TTC549 (cell line): ENCODE results near the gene CDK15.
"Not testable (repeated sequence)": the region's sequence is repeated elsewhere in the genome, so short reads cannot be mapped to it uniquely, and the experiment has no call there.

ENCODE experiments used
- FAIRE-seq: peaks from 2 replicates; lab custom pipeline; 2012; peaks lifted over from hg19 to GRCh38; lab: Jason Lieb, UNC

Gene CDK15

DNA sequence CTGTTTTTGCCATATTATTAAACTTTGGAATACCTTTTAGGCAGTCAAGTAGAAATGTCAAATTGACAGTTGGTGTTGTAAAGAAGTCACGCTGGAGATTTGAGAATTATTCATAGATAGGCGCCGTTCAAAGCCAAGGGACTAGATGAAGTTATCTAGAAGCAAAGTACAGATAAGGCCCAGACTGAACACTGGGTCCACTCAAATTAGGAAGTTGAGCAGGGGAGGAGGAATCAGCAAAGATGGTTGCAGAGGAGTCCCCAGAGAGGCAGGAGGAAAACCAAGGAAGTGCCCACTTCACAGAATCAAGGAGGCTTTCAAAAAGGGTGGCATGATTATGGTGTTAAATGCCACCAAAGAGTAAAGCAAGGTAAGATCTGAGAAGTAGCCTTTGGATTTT lies 16.0 kb upstream of the CDK15 start:
- no peak for FAIRE-seq

DNA sequence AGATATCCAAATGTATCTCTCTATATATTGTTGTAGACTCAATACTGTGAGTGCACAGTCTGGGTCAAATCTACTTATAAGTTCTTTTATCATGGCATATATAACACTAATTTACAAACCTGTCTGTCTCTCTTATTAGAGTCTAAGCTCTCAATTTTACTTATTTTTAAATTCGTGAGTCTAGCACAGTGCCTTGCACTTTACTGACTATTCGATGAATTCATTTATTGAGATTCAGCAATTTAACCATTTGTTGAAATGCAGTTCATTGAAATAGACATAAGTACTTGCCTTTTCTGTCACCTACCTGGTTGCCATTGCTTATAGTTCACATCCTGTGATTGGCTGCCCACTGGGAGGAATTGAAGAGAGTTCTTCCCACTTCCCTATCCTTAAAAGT lies 15.3 kb upstream of the CDK15 start:
- no peak for FAIRE-seq

DNA sequence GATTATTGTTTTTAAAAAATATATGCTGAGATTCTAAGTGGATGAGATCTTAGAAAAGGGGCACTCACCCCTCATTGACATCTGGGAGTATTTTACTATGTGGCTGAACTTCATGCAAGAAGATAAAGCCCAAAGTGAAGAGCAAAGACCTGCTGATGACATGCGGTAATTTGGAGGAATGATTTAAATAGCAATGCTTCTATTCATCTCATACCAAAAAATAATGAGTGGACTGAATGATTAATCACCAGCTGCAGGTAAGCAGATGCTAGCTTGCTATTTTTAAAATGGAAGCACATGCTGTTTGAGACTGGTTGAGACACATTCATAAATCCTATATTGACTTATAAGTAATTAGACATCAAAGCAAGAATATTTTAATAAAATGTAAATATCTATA lies 12.7 kb upstream of the CDK15 start:
- no peak for FAIRE-seq

DNA sequence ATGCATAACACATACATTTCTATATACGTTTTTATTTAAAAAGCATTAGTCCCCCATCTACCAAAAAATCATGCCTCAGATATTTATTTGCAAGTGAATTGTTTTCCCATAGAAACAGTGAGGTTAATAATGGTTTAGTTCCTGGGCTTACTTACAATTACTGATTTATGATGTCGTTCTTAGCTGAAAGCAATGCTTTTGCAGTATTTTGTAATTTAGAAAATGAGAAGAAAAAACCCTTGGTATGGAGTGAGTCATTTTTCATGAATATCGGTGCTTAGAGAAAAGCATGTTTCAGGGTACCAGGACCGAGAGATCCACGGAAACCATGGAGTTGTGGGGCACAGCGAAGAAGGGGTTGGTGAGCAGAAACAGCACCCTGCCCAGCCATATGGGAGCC lies 12.0 kb upstream of the CDK15 start:
- no peak for FAIRE-seq

DNA sequence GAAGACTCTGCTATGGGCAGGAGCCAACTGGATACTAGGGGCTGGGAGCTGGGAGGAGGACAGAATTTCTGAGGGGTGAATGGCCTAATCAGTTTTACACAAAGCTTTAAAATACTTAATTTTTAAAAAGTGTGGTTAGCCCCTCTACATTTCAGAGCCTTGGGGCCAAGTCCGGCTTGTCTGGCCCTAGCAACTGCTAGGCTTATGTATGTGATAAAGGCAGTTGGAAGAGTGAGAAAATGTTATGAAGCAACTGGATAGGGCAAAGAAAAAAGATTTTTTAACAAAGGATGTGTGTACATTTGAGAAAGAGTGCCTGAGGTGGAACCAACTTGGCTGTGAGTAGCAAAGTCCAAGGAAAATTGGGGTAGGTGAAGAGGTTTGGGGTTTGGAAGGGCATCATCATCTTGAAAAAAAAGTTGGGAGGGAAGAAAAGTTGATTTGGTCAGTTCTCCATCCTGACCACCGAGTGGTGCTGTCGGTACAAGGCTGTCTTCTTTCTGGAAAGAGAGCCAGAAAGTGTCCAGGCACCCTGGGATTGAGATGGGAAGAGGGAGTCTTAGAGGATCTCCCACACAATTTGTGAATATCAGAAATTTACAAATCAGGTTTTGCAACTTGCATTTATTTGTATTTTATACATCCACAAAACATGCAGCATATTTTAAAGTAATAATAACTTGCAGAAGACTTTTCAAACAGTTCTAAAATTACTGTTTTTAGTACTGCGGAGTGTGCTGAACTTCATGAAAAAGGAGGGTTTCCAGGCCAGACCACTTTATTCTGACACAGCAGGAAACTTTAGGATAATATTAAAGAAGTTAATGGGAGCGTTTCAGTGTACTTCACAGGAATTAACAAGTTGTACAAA lies 10.5 kb upstream of the CDK15 start:
- FAIRE-seq, result peak; percentile 46

DNA sequence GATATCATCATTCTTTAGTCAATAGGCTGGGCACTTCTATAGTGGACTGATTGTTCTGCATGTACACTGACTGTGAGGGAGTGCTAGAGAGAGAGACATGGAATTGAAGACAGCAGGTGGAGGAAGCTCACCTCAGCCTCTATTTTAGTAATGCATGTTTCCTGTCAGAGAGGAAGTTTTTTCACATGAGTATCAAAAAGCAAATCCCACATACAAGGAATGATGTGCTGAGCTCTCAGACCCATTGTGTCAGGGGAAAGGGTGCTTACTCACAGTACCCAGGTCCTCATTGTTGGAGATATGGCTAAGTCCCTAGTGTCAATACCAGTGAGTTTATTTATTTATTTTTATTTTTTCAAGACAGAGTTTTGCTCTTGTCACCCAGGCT lies 9.9 kb upstream of the CDK15 start:
- no peak for FAIRE-seq

DNA sequence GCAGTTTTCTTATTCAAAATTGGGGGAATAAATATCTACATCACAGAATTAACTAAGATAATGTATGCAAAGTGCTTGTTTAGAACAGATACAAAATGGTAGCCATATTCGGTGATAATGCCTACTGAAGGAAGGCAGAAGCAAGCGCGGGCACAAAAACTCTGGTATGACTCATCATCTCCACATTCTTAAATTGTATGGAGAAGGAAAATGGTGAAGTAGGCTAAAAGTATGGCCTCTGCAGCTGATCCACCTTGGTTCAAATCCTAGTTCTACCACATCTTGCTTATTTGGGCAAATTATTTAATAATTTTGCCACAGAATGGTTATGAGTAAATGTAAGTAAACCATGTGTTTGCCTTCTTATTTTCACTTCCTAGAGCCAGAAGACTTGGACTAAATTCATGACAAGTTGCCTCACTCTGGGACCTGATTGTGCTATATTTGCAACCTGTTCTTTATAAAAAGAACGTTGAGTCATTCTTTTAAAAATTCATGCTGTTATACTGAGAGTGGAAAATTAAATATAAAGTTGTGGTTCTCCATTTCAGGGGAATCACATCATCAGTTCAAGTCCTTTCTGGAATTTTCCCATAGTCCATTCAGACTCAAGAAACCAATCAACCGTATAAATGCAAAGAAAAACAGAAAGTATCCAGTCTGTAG lies 9.0 kb upstream of the CDK15 start:
- FAIRE-seq, result no peak

DNA sequence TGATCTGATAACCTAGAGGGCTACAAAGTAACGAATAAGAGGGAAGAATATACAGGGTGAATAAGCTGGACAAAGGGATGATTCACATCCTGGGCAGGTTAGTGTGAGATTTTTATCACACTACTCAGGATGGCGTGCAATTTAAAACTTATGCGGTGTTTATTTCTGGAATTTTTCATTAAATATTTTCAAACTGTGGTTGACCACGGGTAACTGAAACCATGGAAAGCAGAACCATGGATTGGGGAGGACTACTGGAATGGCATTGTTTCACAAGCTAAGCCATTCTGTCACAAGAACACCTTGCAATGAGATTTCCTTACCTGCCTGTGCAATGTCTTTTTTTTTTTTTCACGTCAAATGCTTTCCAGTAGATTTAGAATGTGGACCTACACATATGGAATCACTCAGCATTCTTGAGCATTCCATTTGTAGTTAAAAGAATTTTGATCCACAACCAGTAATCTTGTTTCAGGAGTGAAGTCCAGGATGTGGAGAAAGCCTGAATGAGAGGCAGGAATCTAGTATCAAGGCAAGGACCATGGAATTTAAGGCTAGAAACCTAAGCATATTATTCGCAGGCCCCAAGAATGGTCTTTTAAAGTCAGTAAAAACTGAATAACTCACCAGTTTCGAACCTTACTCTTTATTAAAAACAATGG lies 8.0 kb upstream of the CDK15 start:
- FAIRE-seq, result no peak

DNA sequence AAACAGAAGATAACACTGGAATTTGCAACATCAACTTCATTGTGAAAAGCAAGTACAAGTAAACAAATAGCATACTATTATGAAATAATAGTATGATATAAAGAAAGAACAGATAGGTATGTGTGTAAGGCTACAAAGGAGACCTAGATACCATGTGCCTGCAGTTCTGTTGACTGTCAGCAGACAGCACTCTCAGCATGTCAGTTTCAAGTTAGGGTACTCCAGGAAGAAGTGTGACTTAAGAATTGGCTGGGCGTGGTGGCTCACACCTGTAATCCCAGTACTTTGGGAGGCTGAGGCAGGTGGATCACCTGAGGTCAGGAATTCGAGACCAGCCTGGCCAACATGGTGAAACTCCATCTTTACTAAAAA lies 7.4 kb upstream of the CDK15 start:
- not testable (repeated sequence) for FAIRE-seq

DNA sequence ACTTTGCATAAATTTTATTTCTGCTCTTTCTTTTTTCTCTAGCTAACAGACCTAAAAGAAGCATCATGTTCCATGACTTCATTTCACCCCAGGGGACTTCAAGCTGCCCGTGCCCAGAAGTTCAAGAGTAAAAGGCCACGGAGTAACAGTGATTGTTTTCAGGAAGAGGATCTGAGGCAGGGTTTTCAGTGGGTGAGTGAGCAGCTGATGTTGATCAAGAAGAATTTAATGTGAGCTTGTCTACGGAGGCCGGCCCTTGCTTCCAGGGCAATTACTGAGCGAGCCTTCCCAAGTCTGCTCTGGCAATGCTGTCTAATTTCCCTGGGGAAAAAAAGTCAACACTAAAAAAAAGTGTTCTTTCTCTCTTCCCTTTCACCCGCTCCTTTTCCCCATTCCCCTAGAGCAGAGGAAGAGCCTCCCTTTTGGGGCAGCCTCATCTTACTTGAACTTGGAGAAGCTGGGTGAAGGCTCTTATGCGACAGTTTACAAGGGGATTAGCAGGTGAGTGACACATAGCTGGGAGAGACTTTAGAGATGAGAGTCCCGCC lies 1.2 kb downstream of the CDK15 start:
- no peak for FAIRE-seq

DNA sequence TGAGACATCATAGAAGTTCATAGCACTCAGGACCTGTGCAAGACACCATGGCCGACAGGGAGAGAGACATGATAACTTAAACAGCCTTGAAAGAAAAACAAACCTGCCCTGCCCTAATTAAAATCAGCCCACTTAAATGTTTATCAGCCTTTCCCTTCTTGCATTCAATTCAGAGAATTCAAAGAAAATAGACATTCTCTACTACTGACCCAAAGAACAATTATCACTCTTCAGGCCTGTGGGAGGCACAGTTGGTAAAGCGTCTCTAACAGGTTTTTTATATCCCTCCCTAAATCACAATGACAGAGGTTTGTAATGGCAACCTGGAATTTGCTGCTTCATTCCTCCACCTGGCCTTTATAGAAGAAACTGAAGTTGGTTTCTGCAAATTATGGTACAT lies 1.7 kb downstream of the CDK15 start:
- FAIRE-seq, result no peak

DNA sequence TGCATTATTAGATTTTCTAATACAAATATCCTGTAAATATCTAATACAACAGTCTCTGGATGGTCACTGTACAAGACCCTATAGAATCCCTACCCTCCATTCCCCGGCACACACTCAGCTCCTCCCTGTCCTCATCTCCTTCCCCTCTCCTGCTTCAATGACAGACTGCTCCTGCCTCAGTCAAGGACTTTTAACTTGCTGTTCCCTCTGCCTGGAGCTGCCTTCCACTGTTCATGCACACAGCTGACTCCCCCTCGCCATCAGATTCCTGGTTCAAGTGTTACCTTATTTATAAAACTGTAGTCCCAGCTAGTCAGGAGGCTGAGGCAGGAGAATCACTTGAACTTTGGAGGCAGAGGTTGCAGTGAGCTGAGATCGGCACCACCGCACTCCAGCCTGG lies 3.3 kb downstream of the CDK15 start:
- no peak for FAIRE-seq

DNA sequence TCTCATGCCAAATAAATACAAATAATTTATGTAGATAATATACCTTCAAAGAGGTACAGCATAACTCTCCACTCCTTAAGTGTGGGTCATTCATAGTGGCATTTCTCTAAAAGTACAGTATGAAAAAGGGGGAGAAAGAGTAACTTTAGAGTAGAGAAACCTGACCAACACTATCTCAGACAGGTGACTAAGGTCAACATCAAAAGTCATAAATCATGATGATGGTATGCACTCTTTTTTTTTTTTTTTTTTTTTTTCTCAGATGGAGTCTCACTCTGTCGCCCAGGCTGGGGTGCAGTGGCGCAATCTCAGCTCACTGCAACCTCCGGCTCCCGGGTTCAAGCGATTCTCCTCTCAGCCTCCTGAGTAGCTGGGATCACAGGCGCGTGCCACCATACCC lies 4.3 kb downstream of the CDK15 start:
- FAIRE-seq, result not testable (repeated sequence)

DNA sequence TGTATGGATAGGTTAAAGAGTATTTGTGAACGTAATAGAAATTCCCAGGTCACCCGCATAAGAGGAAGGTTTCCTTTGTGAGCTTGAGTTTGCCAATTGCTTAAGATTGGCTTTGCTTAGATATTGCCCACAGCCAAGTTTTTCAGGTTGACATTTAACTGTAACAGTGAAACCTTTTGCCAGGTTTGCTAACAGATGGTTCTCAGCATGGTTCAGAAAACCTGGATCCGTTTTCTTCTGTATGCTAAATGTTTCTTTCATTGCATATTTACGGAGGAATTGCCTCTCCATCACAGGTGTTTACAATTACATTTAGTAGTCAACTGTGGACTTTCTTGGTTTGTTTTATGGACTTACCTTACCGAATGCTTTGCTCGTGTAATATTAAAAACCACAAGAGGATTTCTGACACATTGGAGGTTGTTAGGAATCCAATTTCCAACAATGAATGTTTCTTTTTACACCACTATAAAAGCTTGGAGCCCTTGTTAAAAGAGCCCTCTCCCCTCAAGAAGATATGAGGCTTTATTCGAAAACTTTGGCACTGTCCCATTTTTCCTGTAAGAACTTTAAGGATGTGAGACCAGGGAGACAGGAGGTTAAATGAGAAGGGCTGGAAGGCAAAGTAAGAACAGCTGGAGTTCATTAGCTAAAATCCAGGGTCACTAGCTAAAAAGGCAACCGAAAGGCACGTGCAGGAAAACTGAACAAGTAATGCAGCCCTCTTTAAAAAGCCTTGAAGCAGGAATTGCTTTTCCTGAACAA lies 7.8 kb downstream of the CDK15 start:
- FAIRE-seq, result no peak

DNA sequence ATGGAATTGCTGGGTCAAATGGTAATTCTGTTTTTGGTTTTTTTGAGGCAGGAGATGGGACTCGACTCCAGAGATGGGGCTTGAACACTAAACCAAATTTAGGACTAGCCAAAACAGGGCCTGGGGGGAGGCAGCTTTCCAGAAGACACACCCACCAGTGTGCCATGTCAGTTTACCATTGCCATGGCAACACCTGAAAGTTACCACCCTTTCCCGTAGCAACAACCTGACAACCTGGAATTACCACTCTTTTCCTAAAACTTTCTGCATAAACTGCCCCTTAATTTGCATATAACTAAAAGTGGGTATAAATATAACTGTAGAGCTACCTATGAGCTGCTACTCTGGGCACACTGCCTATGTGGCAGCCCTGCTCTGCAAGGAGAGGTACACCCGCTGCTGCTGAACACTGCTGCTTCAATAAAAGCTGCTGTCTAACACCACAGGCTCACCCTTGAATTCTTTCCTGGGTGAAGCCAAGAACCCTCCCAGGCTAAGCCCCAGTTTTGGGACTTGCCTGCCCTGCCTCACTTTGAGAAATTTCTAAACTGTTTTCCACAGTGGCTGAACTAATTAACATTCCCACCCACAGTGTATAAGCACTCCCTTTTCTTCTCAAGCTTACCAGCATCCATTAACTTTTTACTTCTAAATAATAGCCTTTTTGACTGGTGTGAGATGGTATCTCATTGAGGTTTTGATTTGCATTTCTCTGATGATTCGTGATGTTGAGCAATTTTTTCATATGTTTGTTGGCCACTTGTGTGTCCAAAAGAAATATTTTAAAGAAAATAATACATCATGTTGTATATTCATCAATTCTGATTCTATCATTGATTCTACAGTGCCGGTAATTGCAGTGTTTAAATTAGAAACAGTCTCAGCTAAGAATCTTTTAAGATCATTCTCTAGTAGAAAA lies 10.6 kb downstream of the CDK15 start:
- FAIRE-seq, result no peak

DNA sequence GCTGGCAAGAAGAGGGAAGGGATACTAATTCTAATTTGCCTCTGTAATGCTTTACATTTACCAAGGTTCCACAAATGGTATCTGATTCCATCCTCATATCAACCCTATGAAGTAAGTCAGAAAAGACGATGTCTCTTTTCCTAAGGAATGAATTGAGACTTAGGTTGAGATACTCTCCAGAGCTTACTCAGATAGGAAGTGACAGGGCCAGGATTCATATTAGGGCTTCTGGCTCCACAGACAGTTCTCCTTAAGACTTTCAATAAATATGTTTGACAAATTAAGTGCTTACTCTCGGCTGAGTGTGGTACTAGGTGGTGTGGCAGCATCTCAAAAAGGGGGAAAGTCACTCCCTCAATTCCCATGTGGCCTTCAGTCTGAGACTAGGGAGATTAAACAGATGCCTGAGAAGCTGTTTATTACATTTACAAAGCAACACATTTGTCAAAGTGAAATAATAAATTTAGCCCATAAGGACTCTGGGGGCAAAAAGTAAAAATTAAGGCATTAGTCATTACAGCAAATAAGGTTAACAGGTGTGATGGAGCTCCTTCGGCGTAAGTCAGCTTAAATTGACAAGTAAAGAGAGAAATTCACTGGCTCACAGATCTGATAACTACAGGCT lies 14.2 kb downstream of the CDK15 start:
- FAIRE-seq, result no peak

DNA sequence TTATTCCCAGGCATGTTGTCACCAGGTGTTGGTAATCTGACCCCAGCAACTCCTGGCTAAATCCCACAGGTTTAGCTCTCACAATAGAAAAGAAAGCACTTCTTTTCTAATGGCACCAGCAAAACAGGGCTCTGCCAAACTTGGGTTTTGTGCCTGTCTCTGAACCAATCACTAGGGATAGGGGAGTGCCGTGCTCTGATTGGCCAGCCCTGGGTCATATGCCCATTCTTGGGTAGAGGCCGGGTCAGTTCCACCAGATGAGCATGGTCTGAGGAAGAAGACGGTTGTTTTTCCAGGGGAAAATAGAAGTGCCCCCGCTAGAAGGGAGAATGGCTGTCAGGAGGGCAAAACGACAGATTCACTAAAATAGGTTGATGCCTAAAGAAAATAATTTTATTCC lies 14.7 kb downstream of the CDK15 start:
- FAIRE-seq, result no peak

DNA sequence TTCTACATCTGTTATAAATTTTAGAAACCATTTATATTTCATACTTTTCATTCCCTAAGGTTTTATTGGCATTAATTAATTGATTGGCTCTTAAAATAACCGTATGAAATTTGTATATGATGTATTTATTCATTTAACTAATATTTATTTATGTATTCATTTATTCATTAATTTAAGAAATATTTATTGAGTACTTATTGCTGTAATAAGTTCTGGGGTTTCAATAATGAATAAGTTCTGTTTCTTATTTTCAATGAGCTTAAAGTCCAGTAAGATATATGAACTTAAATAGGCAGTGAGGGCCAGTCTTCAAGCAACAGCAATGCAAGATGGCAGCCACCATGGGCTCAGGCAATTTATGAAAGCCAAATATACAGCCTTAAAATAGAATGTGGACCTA lies 17.9 kb downstream of the CDK15 start:
- FAIRE-seq, result no peak

DNA sequence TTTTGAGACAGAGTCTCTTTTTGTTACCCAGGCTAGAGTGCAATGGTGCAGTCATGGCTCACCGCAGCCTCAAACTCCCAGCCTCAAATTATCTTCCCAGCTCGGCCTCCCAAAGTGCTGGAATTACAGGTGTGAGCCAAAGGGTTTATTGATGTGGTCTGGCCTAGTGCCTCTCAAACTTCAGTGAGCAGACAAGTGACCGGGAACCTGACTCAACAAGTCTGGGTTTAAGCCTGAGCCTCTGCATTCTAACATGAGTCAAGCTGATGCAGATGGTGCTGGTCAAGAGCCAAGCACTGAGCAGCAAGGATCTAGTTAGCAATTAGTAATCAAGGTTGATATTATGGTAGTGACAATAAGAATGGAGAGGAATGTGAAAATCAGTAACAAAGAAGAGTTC lies 21.3 kb downstream of the CDK15 start:
- no peak for FAIRE-seq

DNA sequence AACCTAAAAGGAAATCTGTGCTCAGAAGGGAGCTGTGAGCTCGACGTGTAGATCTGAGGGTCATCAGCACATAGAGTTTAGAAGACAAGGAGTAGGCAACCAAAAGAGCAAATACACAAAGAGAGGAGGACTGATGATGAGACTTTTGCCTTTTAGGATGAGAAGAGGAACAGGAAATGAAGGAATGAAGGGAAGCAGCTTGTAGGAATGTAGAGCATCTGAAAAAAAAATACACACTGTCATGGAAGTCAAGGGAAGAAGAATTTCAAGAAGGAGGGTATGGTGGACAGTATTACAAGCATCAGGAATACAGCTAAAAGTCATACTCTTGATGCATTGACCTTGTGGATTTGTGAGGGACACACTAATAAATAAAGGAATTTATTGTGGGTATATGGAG lies 21.9 kb downstream of the CDK15 start:
- FAIRE-seq, result no peak

DNA sequence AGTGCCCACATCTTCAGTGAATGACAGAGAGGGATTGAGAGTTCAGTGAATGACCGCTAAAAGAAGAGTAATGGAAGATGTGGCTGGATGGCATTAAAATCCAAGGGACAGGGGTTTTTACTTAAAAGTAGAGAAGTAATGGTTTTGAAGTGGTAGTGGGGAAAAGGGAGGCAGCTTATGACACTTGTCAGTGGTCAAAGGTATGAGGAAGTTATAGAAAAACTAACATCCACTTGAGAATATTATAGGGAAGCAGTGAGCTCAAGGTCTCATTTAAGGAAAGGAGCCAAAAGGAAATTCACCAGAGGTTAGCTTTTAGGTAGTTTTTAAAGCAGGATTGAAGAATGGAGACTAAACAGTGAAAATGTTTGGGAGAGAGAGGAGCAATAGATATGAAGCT lies 24.3 kb downstream of the CDK15 start:
- no peak for FAIRE-seq
